GM10248 (cell line): ENCODE measurements around the gene GREB1.

Experiments
- CTCF ChIA-PET: fragments of 300-600 bp; sonication (Branson Sonifier 250); formaldehyde crosslinking; extraction: SDS; loops from one replicate; lab custom pipeline; 2021; ENCODE audit warnings: antibody characterized with exemption; lab: Yijun Ruan, JAX
- POLR2A ChIA-PET: fragments of 350-650 bp; sonication (Branson Sonifier 250); formaldehyde crosslinking; extraction: SDS; loops from one replicate; lab custom pipeline; 2020; ENCODE audit warnings: antibody characterized with exemption; lab: Yijun Ruan, JAX
- DNase-seq: peaks from one replicate; pipeline ENCODE4 v3.0.0; 2012; ENCODE audit errors: extremely low spot score
- TF ChIP-seq, protein P1 (sequence below): IDR thresholded peaks from 2 replicates; pipeline ENCODE4 v1.5.1; 2012; ENCODE audit warnings: mild to moderate bottlenecking, low read depth; ENCODE audit errors: extremely low read depth, missing control alignments, control extremely low read depth

The GREB1 gene

DNA sequence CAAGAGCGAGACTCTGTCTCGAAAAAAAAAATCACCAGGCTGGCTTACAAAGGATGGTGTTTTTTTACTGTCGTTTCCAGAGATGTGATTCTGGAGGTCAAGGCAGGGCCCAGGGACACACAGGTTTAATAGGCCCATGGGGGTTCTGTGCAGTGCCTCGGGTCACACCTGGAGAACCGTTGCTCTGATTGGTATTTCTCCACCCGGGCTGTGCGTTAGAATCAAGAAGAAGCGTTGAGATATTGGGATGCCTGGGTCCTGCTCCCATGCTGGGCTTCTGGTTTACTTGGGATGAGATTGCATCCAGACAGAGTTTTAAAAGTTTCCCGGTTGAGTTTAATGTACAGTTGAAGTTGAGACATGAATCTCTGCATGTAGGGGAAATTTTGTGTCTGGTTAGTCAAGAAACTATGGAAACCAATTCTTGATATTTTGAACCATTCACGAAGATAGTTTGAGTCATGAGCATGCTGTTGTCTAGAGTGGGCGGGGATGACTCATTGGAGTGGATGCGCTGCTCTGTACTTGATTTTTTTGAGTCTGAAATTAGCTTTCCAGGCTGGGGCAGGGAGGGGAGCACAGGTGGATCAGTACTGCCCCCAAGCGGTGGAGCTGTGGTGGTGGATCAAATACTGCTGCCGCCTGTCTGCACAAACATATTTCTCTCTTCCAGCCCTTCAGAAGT is 50.1 kb downstream of the GREB1 start:
- CTCF ChIA-PET = interaction anchor here (0.6 to 10.5 kb wide), 50 partner anchors 11 to 752 kb away, joined by 3 to 207 read pairs (median 4); partner anchors contain the start of gene E2F6
- POLR2A ChIA-PET = no interaction called here
- DNase-seq = peak; percentile 87
- TF ChIP-seq, protein P1, sequence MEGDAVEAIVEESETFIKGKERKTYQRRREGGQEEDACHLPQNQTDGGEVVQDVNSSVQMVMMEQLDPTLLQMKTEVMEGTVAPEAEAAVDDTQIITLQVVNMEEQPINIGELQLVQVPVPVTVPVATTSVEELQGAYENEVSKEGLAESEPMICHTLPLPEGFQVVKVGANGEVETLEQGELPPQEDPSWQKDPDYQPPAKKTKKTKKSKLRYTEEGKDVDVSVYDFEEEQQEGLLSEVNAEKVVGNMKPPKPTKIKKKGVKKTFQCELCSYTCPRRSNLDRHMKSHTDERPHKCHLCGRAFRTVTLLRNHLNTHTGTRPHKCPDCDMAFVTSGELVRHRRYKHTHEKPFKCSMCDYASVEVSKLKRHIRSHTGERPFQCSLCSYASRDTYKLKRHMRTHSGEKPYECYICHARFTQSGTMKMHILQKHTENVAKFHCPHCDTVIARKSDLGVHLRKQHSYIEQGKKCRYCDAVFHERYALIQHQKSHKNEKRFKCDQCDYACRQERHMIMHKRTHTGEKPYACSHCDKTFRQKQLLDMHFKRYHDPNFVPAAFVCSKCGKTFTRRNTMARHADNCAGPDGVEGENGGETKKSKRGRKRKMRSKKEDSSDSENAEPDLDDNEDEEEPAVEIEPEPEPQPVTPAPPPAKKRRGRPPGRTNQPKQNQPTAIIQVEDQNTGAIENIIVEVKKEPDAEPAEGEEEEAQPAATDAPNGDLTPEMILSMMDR = peak; percentile 80

DNA sequence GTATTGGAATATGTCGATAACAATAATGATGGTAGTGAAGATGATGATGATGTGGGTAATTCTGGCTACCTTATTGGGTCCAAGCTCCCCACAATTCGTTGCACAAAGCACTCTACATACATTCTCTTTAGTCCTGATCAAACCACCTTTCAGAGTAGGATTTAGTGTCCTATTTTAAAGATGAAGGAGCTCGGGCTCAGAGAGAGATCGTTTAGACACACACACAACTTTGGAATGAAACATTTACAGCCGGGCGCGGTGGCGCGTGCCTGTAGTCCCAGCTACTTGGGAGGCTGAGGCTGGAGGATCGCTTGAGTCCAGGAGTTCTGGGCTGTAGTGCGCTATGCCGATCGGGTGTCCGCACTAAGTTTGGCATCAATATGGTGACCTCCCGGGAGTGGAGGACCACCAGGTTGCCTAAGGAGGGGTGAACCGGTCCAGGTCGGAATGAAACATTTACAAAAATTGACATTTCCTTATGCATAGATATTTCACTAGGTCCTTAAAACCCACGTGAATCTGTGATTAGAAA is 50.7 kb downstream of the GREB1 start:
- TF ChIP-seq, protein P1 = peak; percentile 5
- no peak for DNase-seq
- ChIA-PET POLR2A (no interaction called here), CTCF (interaction anchor here (0.7 to 10.5 kb wide), 46 partner anchors 11 to 752 kb away, joined by 3 to 207 read pairs (median 4); partner anchors contain the start of gene E2F6)

DNA sequence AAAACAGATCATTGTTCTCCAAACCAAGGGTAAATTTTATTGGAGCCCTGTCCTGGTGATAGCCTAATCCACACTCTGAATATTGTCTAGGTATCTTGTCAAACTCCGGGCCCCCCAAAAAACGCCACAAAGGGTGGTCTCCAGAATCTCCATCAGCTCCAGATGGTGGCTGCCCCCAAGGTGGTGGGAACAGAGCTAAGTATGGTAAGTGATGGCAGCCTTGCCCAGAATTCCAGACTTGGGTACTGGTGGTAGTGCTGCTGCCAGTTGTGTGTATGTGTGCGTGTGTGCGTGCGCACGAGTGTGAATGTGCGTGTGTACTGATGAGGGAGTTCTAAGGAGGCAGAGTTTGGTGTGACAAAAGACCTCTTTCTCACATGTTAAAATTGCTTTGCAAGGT is 51.2 kb downstream of the GREB1 start:
- DNase-seq = no peak
- CTCF ChIA-PET = interaction anchor here (0.7 to 10.5 kb wide), 35 partner anchors 8 to 753 kb away, joined by 3 to 207 read pairs (median 5); partner anchors contain the start of gene E2F6
- TF ChIP-seq, protein P1 = no peak
- POLR2A ChIA-PET = no interaction called here

DNA sequence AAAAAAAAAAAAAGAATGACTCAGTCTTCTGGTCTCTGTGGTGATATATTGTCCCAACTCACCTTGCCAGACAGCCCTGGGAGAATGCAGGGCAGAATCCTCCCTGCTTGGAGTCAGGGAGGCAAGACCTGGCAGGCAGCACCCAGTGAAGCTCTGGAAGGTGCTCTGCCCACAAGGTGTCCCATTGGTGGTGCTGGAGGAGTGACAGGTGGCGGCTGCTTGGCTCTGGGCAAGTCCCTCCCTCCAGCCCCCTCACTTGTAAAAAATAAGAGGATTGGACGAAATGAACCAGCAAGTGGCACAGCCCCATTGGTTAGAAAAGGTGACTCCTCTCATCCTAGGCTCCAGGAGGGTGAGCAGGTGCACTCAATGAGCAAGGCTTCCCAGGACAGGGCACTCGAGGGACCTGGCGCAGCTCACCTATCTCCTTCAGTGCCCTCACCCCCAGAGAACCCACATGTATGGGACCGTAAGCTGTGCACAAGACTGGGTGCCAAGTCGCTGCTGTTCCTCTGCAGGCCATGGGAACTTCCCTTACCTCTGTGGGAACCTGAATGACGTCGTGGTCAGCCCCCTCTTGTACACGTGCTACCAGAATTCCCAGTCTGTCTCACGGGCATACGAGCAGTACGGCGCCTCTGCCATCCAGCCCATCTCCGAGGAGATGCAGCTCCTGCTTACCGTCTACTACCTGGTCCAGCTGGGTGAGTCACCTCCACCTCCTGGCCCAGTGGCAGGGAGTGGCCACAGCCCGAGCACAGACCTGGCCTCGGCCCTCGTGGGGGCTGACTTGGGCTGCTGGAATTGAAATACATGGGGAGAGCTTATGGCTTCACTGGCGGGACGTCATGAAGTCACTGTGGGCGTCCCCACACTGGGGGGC is 54.6 kb downstream of the GREB1 start:
- POLR2A ChIA-PET = no interaction called here
- CTCF ChIA-PET = interaction anchor here (0.9 to 10.5 kb wide), 6 partner anchors 10 to 756 kb away, joined by 3 to 207 read pairs (median 3); a partner anchor contains a TSS
- TF ChIP-seq, protein P1 = no peak
- no peak for DNase-seq

DNA sequence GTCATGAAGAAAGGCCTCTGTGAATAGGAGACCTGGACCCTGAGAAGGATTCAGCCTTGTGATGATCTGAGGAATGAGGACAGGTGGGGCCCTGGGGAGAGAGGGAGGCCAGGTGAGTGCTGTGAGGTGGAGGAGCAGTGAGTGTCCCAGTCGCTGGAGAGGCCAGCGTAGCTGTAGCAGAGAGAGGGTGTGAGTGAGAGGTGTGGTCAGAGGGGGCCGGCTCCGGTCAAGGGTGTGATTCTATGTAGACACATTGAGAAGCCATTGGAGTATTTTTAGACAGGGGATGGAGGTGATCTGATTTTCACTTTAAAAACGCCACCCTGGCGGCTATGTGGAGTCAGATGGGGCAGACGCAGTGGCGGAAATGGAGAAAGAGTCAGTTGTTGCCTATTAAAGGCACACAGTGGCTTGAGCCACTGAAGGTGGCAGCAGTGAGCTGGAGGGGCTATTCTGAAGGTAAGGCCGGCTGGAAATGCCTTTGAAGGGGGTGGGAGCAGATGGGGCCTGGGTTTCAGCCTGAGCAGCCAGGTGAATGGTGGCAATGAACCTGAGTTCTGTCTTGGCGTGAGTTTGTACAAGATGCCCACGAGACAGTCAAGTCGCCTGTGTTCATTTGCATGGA is 55.6 kb downstream of the GREB1 start:
- DNase-seq = no peak
- TF ChIP-seq, protein P1 = peak; percentile 18
- CTCF ChIA-PET = interaction anchor here (1.9 kb wide), 1 partner anchor 10 kb away, joined by 7 read pairs; no protein-coding TSS in a partner anchor
- POLR2A ChIA-PET = no interaction called here
